H1 (cell line): ENCODE results near the gene GNAQ. TPM values are rescaled to one million over a fixed set of nuclear protein-coding genes. Genes with fewer than 3 reads are reported as not detected.

Experiments
- CTCF ChIA-PET: fragments of 300-600 bp; sonication (Branson Sonifier 250); formaldehyde crosslinking; loops from one replicate; lab custom pipeline; 2021; ENCODE audit not compliant: partially characterized antibody; lab: Charles Lee
- POLR2A ChIA-PET: fragments of 300-600 bp; sonication (Branson Sonifier 250); formaldehyde crosslinking; loops from one replicate; lab custom pipeline; 2021; ENCODE audit warnings: inconsistent platforms; ENCODE audit not compliant: partially characterized antibody; lab: Charles Lee
- DNase-seq, 2 experiments: peaks; one replicate each; pipeline versions ENCODE4 v3.0.0 to v3.0.0-alpha.2; 2010 to 2022; ENCODE audit warnings: low spot score in 2 of 2, low read depth in 1 of 2, mixed read lengths in 1 of 2
- FAIRE-seq: peaks from 2 replicates; lab custom pipeline; 2011; peaks lifted over from hg19 to GRCh38; lab: Jason Lieb, UNC
- H2AFZ ChIP-seq: 2 replicates; pipeline ENCODE4 v1.8.1; 2012; ENCODE audit warnings: low read length, inconsistent platforms
- H2AK5ac ChIP-seq: 2 replicates; pipeline ENCODE4 v1.6.1; 2013; ENCODE audit warnings: low read depth, low read length
- H2BK120ac ChIP-seq: replicated peaks from 2 replicates; pipeline ENCODE3; 2013; ENCODE audit warnings: low read depth, low read length, inconsistent platforms
- H2BK12ac ChIP-seq: 2 replicates; pipeline ENCODE4 v1.6.1; 2013; ENCODE audit warnings: low read depth, low read length
- H2BK15ac ChIP-seq: 2 replicates; pipeline ENCODE4 v1.6.1; 2013; ENCODE audit warnings: low read length
- H2BK20ac ChIP-seq: 2 replicates; pipeline ENCODE4 v1.6.1; 2013; ENCODE audit warnings: low read length
- H2BK5ac ChIP-seq: 2 replicates; pipeline ENCODE4 v1.6.1; 2013; ENCODE audit warnings: low read depth, low read length
- H3K14ac ChIP-seq: 2 replicates; pipeline ENCODE4 v1.6.1; 2013; ENCODE audit warnings: inconsistent platforms; ENCODE audit not compliant: insufficient read length
- H3K18ac ChIP-seq: 2 replicates; pipeline ENCODE4 v1.6.1; 2013; ENCODE audit warnings: low read length; ENCODE audit errors: extremely low read depth
- H3K23ac ChIP-seq: 2 replicates; pipeline ENCODE4 v1.6.1; 2013; ENCODE audit warnings: inconsistent platforms; ENCODE audit not compliant: insufficient read length
- H3K23me2 ChIP-seq: 2 replicates; pipeline ENCODE4 v1.6.1; 2013; ENCODE audit warnings: low read depth, low read length
- H3K27ac ChIP-seq: 2 replicates; pipeline ENCODE4 v1.6.1; 2011; ENCODE audit warnings: low read depth, low read length, inconsistent platforms
- H3K27me3 ChIP-seq, 4 experiments: replicated peaks in 1 of 4; 1 replicate in 1 of 4; 2 replicates in 3 of 4; pipeline versions ENCODE4 v1.6.1 to v1.8.1; 2011 to 2013; ENCODE audit warnings: low read length in 3 of 4, mild to moderate bottlenecking in 3 of 4, inconsistent platforms in 2 of 4, mixed read lengths in 2 of 4, moderate library complexity in 1 of 4; ENCODE audit not compliant: control insufficient read depth in 3 of 4, insufficient read depth in 3 of 4; ENCODE audit errors: extremely low read depth in 1 of 4
- H3K36me3 ChIP-seq, 4 experiments: 2 replicates each; pipeline versions ENCODE4 v1.6.1 to v1.8.1; 2011 to 2013; ENCODE audit warnings: mild to moderate bottlenecking in 4 of 4, low read length in 3 of 4, moderate library complexity in 2 of 4, control low read depth in 1 of 4, inconsistent platforms in 1 of 4; ENCODE audit not compliant: insufficient read depth in 4 of 4, control insufficient read depth in 2 of 4
- H3K4ac ChIP-seq: replicated peaks from 2 replicates; pipeline ENCODE3; 2013; ENCODE audit warnings: low read length, low read depth, mixed read lengths, inconsistent platforms; ENCODE audit not compliant: insufficient read length
- H3K4me1 ChIP-seq, 4 experiments: replicated peaks in 1 of 4; 1 replicate in 1 of 4; 2 replicates in 3 of 4; pipeline versions ENCODE4 v1.6.1 to v1.8.1; 2011 to 2013; ENCODE audit warnings: low read length in 3 of 4, inconsistent platforms in 2 of 4, mixed read lengths in 1 of 4; ENCODE audit not compliant: insufficient read depth in 4 of 4, control insufficient read depth in 3 of 4
- H3K4me2 ChIP-seq, 2 experiments: 2 replicates each; pipeline versions ENCODE4 v1.6.1 to v1.8.1; 2011 to 2013; ENCODE audit warnings: low read depth in 2 of 2, low read length in 2 of 2, control low read depth in 1 of 2, inconsistent platforms in 1 of 2, mild to moderate bottlenecking in 1 of 2; ENCODE audit not compliant: insufficient read depth in 1 of 2
- H3K4me3 ChIP-seq, 4 experiments: fragments of 200-600, 300-600 bp in 1 of 4; sonication (generic), shearing (Covaris generic), sonication (Bioruptor Twin) in 1 of 4; 2 replicates each; pipeline versions ENCODE4 v1.5.1 to v1.8.1; 2011 to 2016; ENCODE audit warnings: low read length in 4 of 4, low read depth in 3 of 4, control low read depth in 2 of 4, inconsistent platforms in 2 of 4, mild to moderate bottlenecking in 2 of 4, mixed read lengths in 1 of 4, moderate library complexity in 1 of 4; ENCODE audit not compliant: insufficient read depth in 2 of 4; ENCODE audit errors: extremely low read depth in 1 of 4
- H3K56ac ChIP-seq: replicated peaks from 2 replicates; pipeline ENCODE3; 2013; ENCODE audit warnings: low read depth, mild to moderate bottlenecking, mixed read lengths, low read length, inconsistent platforms; ENCODE audit not compliant: insufficient read length
- H3K79me1 ChIP-seq: 2 replicates; pipeline ENCODE4 v1.6.1; 2013; ENCODE audit warnings: low read depth, low read length, control low read depth
- H3K79me2 ChIP-seq, 2 experiments: 2 replicates each; pipeline versions ENCODE4 v1.6.1 to v1.8.1; 2012 to 2013; ENCODE audit warnings: low read length in 2 of 2, mild to moderate bottlenecking in 2 of 2, inconsistent platforms in 1 of 2; ENCODE audit not compliant: insufficient read depth in 2 of 2, control insufficient read depth in 1 of 2
- H3K9ac ChIP-seq, 4 experiments: replicated peaks in 1 of 4; 1 replicate in 1 of 4; 2 replicates in 3 of 4; pipeline versions ENCODE4 v1.6.1 to v1.8.1; 2011 to 2013; ENCODE audit warnings: low read depth in 3 of 4, low read length in 3 of 4, control low read depth in 2 of 4, mild to moderate bottlenecking in 2 of 4, moderate library complexity in 2 of 4, inconsistent platforms in 1 of 4; ENCODE audit errors: extremely low read depth in 1 of 4
- H3K9me3 ChIP-seq, 2 experiments: 2 replicates each; pipeline versions ENCODE4 v1.6.1 to v1.8.1; 2012 to 2013; ENCODE audit warnings: mild to moderate bottlenecking in 2 of 2, moderate library complexity in 2 of 2, control low read depth in 1 of 2, inconsistent platforms in 1 of 2, low read depth in 1 of 2, low read length in 1 of 2, mixed read lengths in 1 of 2; ENCODE audit not compliant: insufficient read depth in 2 of 2
- H4K20me1 ChIP-seq, 2 experiments: replicated peaks in 1 of 2; 2 replicates each; pipeline versions ENCODE3 to v1.8.1; 2011 to 2013; ENCODE audit warnings: inconsistent platforms in 2 of 2, low read length in 2 of 2, mild to moderate bottlenecking in 1 of 2; ENCODE audit not compliant: insufficient read depth in 2 of 2, control insufficient read depth in 1 of 2
- H4K5ac ChIP-seq: 2 replicates; pipeline ENCODE4 v1.6.1; 2013; ENCODE audit warnings: low read length, low read depth, mixed read lengths, inconsistent platforms; ENCODE audit not compliant: insufficient read length
- H4K8ac ChIP-seq: 2 replicates; pipeline ENCODE4 v1.8.0; 2013; ENCODE audit warnings: mild to moderate bottlenecking, moderate library complexity, low read length, inconsistent platforms; ENCODE audit not compliant: insufficient read depth; ENCODE audit errors: extremely low read depth
- H4K91ac ChIP-seq: replicated peaks from 2 replicates; pipeline ENCODE3; 2013; ENCODE audit warnings: low read length, mixed read lengths, inconsistent platforms; ENCODE audit not compliant: insufficient read length
- E2F6 ChIP-seq: IDR thresholded peaks from 2 replicates; pipeline ENCODE4 v1.6.1; 2012; ENCODE audit warnings: inconsistent platforms
- JUN ChIP-seq: IDR thresholded peaks from 2 replicates; pipeline ENCODE4 v1.6.1; 2011; ENCODE audit warnings: low read depth, mild to moderate bottlenecking, improper control_type of control experiment, low read length
- KDM5A ChIP-seq: fragments of 200-600 bp; IDR thresholded peaks from 2 replicates; pipeline ENCODE4 v1.7.1; 2012; ENCODE audit warnings: mild to moderate bottlenecking, low read length, inconsistent platforms, mixed read lengths
- SAP30 ChIP-seq: fragments of 300-600 bp; sonication (generic); IDR thresholded peaks from 2 replicates; pipeline ENCODE4 v1.7.1; 2012; ENCODE audit warnings: low read length, moderate library complexity, mild to moderate bottlenecking, inconsistent platforms; ENCODE audit not compliant: insufficient read depth, insufficient replicate concordance
- SIRT6 ChIP-seq: IDR thresholded peaks from one replicate; pipeline ENCODE4 v1.7.1; 2012; ENCODE audit warnings: low read length, inconsistent platforms
- SP2 ChIP-seq: IDR thresholded peaks from 2 replicates; pipeline ENCODE4 v1.6.1; 2012; ENCODE audit warnings: mild to moderate bottlenecking, low read length, inconsistent platforms
- WGBS, 2 experiments: shearing (Covaris generic) in 1 of 2; methylation state at CpG; one replicate each; pipeline versions ENCODE4 v1.1.6 to v1.1.7; 2013 to 2015; ENCODE audit warnings: low lambda C conversion rate in 2 of 2, mixed read lengths in 2 of 2, inconsistent platforms in 1 of 2, low coverage in 1 of 2, missing lambda C conversion rate in 1 of 2; ENCODE audit not compliant: insufficient replicate concordance in 2 of 2, insufficient coverage in 1 of 2, insufficient read length in 1 of 2; ENCODE audit errors: extremely low coverage in 1 of 2, missing lambda C conversion rate in 1 of 2; 5-methylcytosine and 5-hydroxymethylcytosine counted together
- polyA plus RNA-seq, 7 experiments: library from polyadenylated mRNA; depleted of rRNA in 3 of 7; stranded (reverse) in 5 of 7; unstranded in 2 of 7; fragments of >200 nt in 5 of 7; fragments of 200-250 nt in 2 of 7; gene quantifications; 1 replicate in 5 of 7; 2 replicates in 1 of 7; 4 replicates in 1 of 7; pipeline versions ENCODE4 v1.2.1 to v1.2.3, GENCODE V29; 2011 to 2013; ENCODE audit warnings: missing spikeins in 2 of 7, mixed read lengths in 2 of 7
- total RNA-seq: library from RNA; stranded (reverse); fragmentation: NEBNext Ultra II Directional; extraction: Animal tissue kit (Norgen Biotek cat#: 25700); gene quantifications from 2 replicates; pipeline ENCODE4 v1.2.1, GENCODE V29; 2021

Gene GNAQ
- total and polyA plus RNA-seq, 2 of the 8 experiments (the other 6 are each of a cell fraction or from before 2014, with no cell fraction given), result 22.8 to 63.8 TPM

GRCh38 chr9:77783518-77783917 is 248.1 kb downstream of the GNAQ start:
- no peak overlapping the region for H2BK15ac ChIP-seq
- no peak overlapping the region for H2BK20ac ChIP-seq
- H3K4me3 ChIP-seq, result no peak overlapping the region
- H3K14ac ChIP-seq, result no peak overlapping the region
- no peaks in the 10 kb centered on the region for H3K23me2 ChIP-seq
- ChIA-PET CTCF (interaction anchor here (0.9 kb wide), 1 partner anchor 252 kb away, joined by 3 read pairs; no protein-coding TSS in a partner anchor), POLR2A (no interaction called here)
- H3K4me1 ChIP-seq, result no peaks in the 10 kb centered on the region; a peak in 1 of 7 replicates
- no peak overlapping the region for H3K27ac ChIP-seq
- H3K4me2 ChIP-seq, result no peak overlapping the region
- no peak overlapping the region for H4K91ac ChIP-seq
- no peaks in the 10 kb centered on the region; a peak in 1 of 8 replicates for H3K36me3 ChIP-seq
- H2BK12ac ChIP-seq, result no peak overlapping the region
- TF ChIP-seq E2F6 (no peak), SIRT6 (no peak), JUN (no peak), SAP30 (no peak), SP2 (no peak), KDM5A (no peak)
- H3K79me2 ChIP-seq, result no peaks in the 10 kb centered on the region
- H3K23ac ChIP-seq, result no peak overlapping the region
- no peaks in the 10 kb centered on the region; a peak in 1 of 7 replicates for H3K27me3 ChIP-seq
- H3K56ac ChIP-seq, result no peak overlapping the region
- no peak overlapping the region for H2AFZ ChIP-seq
- no peak overlapping the region for H4K5ac ChIP-seq
- H3K79me1 ChIP-seq, result no peaks in the 10 kb centered on the region
- H3K9me3 ChIP-seq, result no peaks in the 10 kb centered on the region; a peak in 1 of 4 replicates
- H3K9ac ChIP-seq, result no peak overlapping the region
- FAIRE-seq (no peak), DNase-seq (no peak)
- 94% methylated on average over 3 of the region's 3 CpGs; no CpG with 5 or more reads in 1 of the 2 experiments for WGBS, 2 experiments
- no peak overlapping the region for H2AK5ac ChIP-seq
- no peaks in the 10 kb centered on the region for H4K20me1 ChIP-seq
- no peak overlapping the region for H2BK5ac ChIP-seq
- H4K8ac ChIP-seq, result no peak overlapping the region
- H2BK120ac ChIP-seq, result no peak overlapping the region
- no peak overlapping the region for H3K18ac ChIP-seq
- no peak overlapping the region for H3K4ac ChIP-seq
